Endothelial cell of umbilical vein (primary cell): ENCODE results near the gene CACNG4. TPM values are rescaled to one million over a fixed set of nuclear protein-coding genes. Genes with fewer than 3 reads are reported as not detected.

ENCODE experiments used
- BruUV-seq: library from RNA; stranded (reverse); fragments of 400-500 nt; replicated peaks from 2 replicates; lab custom pipeline; 2021; lab: Mats Ljungman, UMichigan
- CTCF ChIA-PET: fragments of 300-600, 350-600 bp; sonication (Branson Sonifier 250); formaldehyde crosslinking; loops from one replicate; lab custom pipeline; 2021; ENCODE audit warnings: antibody characterized with exemption, inconsistent platforms; lab: Charles Lee
- POLR2A ChIA-PET: fragments of 300-600, 350-600 bp; sonication (Branson Sonifier 250); formaldehyde crosslinking; loops from one replicate; lab custom pipeline; 2021; ENCODE audit warnings: antibody characterized with exemption, inconsistent platforms; lab: Charles Lee
- DNase-seq: peaks from one replicate; pipeline ENCODE4 v3.0.0-alpha.2; 2011; ENCODE audit warnings: low read depth, low spot score
- FAIRE-seq: peaks from 2 replicates; lab custom pipeline; 2011; peaks lifted over from hg19 to GRCh38; lab: Jason Lieb, UNC
- H2AFZ ChIP-seq: 2 replicates; pipeline ENCODE4 v1.6.0; 2012; ENCODE audit warnings: low read depth, low read length, control low read depth, inconsistent platforms
- H3K27ac ChIP-seq: 2 replicates; pipeline ENCODE4 v1.5.1; 2011; ENCODE audit warnings: low read depth, mild to moderate bottlenecking, control low read depth, low read length, moderate library complexity; ENCODE audit not compliant: insufficient read depth
- H3K27me3 ChIP-seq, 2 experiments: 2 replicates each; pipeline versions ENCODE4 v1.6.0 to v1.6.1; 2011; ENCODE audit warnings: low read length in 2 of 2, mixed read lengths in 1 of 2; ENCODE audit not compliant: control insufficient read depth in 2 of 2, insufficient read depth in 2 of 2
- H3K36me3 ChIP-seq, 2 experiments: 2 replicates in 1 of 2; 3 replicates in 1 of 2; pipeline ENCODE4 v1.5.1; 2011; ENCODE audit warnings: low read length in 2 of 2, mild to moderate bottlenecking in 1 of 2, moderate library complexity in 1 of 2; ENCODE audit not compliant: control insufficient read depth in 2 of 2, insufficient read depth in 2 of 2; ENCODE audit errors: extremely low read depth in 1 of 2
- H3K4me1 ChIP-seq: 3 replicates; pipeline ENCODE4 v1.5.1; 2011; ENCODE audit warnings: mild to moderate bottlenecking, low read length; ENCODE audit not compliant: control insufficient read depth, insufficient read depth; ENCODE audit errors: extremely low read depth
- H3K4me2 ChIP-seq: 2 replicates; pipeline ENCODE4 v1.6.1; 2011; ENCODE audit warnings: low read length, control low read depth, mixed read lengths; ENCODE audit not compliant: insufficient read depth
- H3K4me3 ChIP-seq, 3 experiments: fragments of 200-600 bp in 1 of 3; sonication (generic), shearing (Covaris generic) in 1 of 3; replicated peaks in 1 of 3; 2 replicates each; pipeline ENCODE4 v1.5.1; 2011 to 2016; ENCODE audit warnings: control low read depth in 3 of 3, low read length in 3 of 3, mild to moderate bottlenecking in 2 of 3, inconsistent platforms in 1 of 3, low read depth in 1 of 3, moderate library complexity in 1 of 3; ENCODE audit not compliant: insufficient read depth in 1 of 3
- H3K79me2 ChIP-seq: 2 replicates; pipeline ENCODE4 v1.6.0; 2012; ENCODE audit warnings: low read length, inconsistent platforms; ENCODE audit not compliant: control insufficient read depth, insufficient read depth
- H3K9ac ChIP-seq: replicated peaks from 2 replicates; pipeline ENCODE3; 2011; ENCODE audit warnings: low read length, control low read depth; ENCODE audit not compliant: insufficient read depth; ENCODE audit errors: extremely low read depth
- H3K9me1 ChIP-seq: replicated peaks from 3 replicates; pipeline ENCODE4 v1.6.0; 2011; ENCODE audit warnings: mild to moderate bottlenecking, low read length; ENCODE audit not compliant: control insufficient read depth, insufficient read depth; ENCODE audit errors: extremely low read depth
- H3K9me3 ChIP-seq: replicated peaks from 2 replicates; pipeline ENCODE4 v1.5.1; 2012; ENCODE audit warnings: low read length, inconsistent platforms; ENCODE audit not compliant: control insufficient read depth, insufficient read depth
- H4K20me1 ChIP-seq: replicated peaks from 2 replicates; pipeline ENCODE3; 2011; ENCODE audit warnings: mild to moderate bottlenecking, low read length; ENCODE audit not compliant: control insufficient read depth, insufficient read depth; ENCODE audit errors: extremely low read depth
- EZH2 ChIP-seq: IDR thresholded peaks from 2 replicates; pipeline ENCODE4 v1.6.1; 2012; ENCODE audit warnings: borderline replicate concordance, low read depth, mild to moderate bottlenecking, moderate library complexity, low read length, inconsistent platforms; ENCODE audit not compliant: severe bottlenecking
- FOS ChIP-seq: IDR thresholded peaks from 2 replicates; pipeline ENCODE4 v1.6.1; 2011; ENCODE audit warnings: mild to moderate bottlenecking, low read length, moderate library complexity, borderline replicate concordance; ENCODE audit not compliant: insufficient read depth
- GATA2 ChIP-seq: IDR thresholded peaks from 2 replicates; pipeline ENCODE4 v1.7.0; 2011; ENCODE audit warnings: low read depth, mild to moderate bottlenecking, moderate library complexity, mixed read lengths, low read length; ENCODE audit not compliant: insufficient read length, insufficient read depth
- JUN ChIP-seq: IDR thresholded peaks from 2 replicates; pipeline ENCODE4 v1.6.1; 2011; ENCODE audit warnings: borderline replicate concordance, low read depth; ENCODE audit not compliant: insufficient read length, insufficient read depth
- MYC ChIP-seq: IDR thresholded peaks from one replicate; pipeline ENCODE4 v1.6.1; 2011; ENCODE audit warnings: mild to moderate bottlenecking, low read depth, low read length
- POLR2A ChIP-seq: IDR thresholded peaks from 2 replicates; pipeline ENCODE4 v1.6.1; 2012; ENCODE audit warnings: low read depth, mild to moderate bottlenecking, control low read depth, low read length
- POLR2AphosphoS5 ChIP-seq: IDR thresholded peaks from 2 replicates; pipeline ENCODE4 v1.6.1; 2012; ENCODE audit warnings: low read depth, mild to moderate bottlenecking, control low read depth, low read length, moderate library complexity; ENCODE audit not compliant: insufficient read depth
- dilution Hi-C: fragments of 300-500 bp; cut with MboI; formaldehyde crosslinking; loops from one replicate; pipeline ENCODE4 v1.15.0; 2019; ENCODE audit warnings: low sequenced_read_pairs; ENCODE audit not compliant: extremely low pct_ligation_motif_present
- intact Hi-C: fragments of 100-400 bp; cut with micrococcal nuclease; formaldehyde crosslinking; loops from one replicate; pipeline ENCODE4 v1.10.0; 2022
- polyA plus RNA-seq, 4 experiments: library from polyadenylated mRNA; depleted of rRNA in 3 of 4; stranded (reverse) in 3 of 4; unstranded in 1 of 4; fragments of >200 nt; gene quantifications; 2 replicates each; pipeline versions ENCODE4 v1.2.1 to v1.2.3, GENCODE V29; 2011 to 2012; ENCODE audit warnings: missing spikeins in 1 of 4
- total RNA-seq: library from RNA; stranded (reverse); gene quantifications from 2 replicates; pipeline ENCODE4 v1.2.3, GENCODE V29; 2021
- TF ChIP-seq, protein P1 (sequence below), 2 donors: IDR thresholded peaks; 1 replicate in 1 of 2; 2 replicates in 1 of 2; pipeline ENCODE4 v1.5.1; 2011; ENCODE audit warnings: low read length in 2 of 2, mild to moderate bottlenecking in 2 of 2, moderate library complexity in 2 of 2, control low read depth in 1 of 2, inconsistent platforms in 1 of 2, low read depth in 1 of 2; ENCODE audit not compliant: insufficient read depth in 1 of 2; ENCODE audit errors: extremely low read depth in 1 of 2
- TF ChIP-seq, protein P2 (sequence below): IDR thresholded peaks from 2 replicates; pipeline ENCODE4 v1.6.1; 2011; ENCODE audit not compliant: insufficient read depth, insufficient read length

CACNG4 gene
- total and polyA plus RNA-seq, 2 donors (not counting 3 experiments of a cell fraction or from before 2014, with no cell fraction given) = not detected

DNA sequence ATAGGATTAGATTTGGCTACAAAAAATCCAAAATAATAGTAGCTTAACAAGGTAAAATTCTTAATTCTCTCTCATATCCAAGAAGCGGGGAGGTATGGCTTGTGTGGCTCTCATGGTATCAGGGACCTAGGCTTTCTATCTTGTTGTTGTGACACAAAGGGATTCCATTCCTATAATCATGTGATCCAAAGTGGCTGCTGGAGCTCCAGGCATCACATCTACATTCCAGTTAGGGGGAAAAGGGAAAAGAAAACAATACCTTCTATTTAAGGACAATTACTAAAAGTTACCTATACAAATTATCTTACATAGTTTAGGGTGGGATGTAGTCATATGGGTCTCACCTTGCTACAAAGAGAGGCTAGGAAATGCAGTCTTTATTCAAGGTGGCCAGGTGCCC is 47.6 kb upstream of the CACNG4 start:
- intact Hi-C loops = no loop called here
- no peak overlapping the region for H3K4me2 ChIP-seq
- no TSS peak for BruUV-seq
- H3K9me3 ChIP-seq = no peaks in the 10 kb centered on the region
- FAIRE-seq (no peak), DNase-seq (no peak)
- ChIA-PET POLR2A (no interaction called here), CTCF (interaction anchor here (1.1 to 1.4 kb wide), 2 partner anchors 17 to 32 kb away, joined by 3 to 4 read pairs; no protein-coding TSS in a partner anchor)
- dilution Hi-C loops = no loop called here
- H3K27me3 ChIP-seq = peaks cover 0 to 2% of the 10 kb centered on the region in 2 experiments
- H3K9ac ChIP-seq = no peak overlapping the region
- no peak overlapping the region for H3K27ac ChIP-seq
- no peaks in the 10 kb centered on the region for H3K79me2 ChIP-seq
- no peak overlapping the region for H2AFZ ChIP-seq
- no peak overlapping the region for H3K4me3 ChIP-seq
- TF ChIP-seq FOS (no peak), POLR2AphosphoS5 (no peak), POLR2A (no peak)
- TF ChIP-seq, protein P1, sequence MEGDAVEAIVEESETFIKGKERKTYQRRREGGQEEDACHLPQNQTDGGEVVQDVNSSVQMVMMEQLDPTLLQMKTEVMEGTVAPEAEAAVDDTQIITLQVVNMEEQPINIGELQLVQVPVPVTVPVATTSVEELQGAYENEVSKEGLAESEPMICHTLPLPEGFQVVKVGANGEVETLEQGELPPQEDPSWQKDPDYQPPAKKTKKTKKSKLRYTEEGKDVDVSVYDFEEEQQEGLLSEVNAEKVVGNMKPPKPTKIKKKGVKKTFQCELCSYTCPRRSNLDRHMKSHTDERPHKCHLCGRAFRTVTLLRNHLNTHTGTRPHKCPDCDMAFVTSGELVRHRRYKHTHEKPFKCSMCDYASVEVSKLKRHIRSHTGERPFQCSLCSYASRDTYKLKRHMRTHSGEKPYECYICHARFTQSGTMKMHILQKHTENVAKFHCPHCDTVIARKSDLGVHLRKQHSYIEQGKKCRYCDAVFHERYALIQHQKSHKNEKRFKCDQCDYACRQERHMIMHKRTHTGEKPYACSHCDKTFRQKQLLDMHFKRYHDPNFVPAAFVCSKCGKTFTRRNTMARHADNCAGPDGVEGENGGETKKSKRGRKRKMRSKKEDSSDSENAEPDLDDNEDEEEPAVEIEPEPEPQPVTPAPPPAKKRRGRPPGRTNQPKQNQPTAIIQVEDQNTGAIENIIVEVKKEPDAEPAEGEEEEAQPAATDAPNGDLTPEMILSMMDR (IDR thresholded peaks at IDR 0.05; ENCODE audit: extremely low read depth in 1 of 2, insufficient read depth in 1 of 2, low read depth in 1 of 2, low read length in 2 of 2) = no peak
- no peaks in the 10 kb centered on the region for H4K20me1 ChIP-seq
- no peaks in the 10 kb centered on the region for H3K9me1 ChIP-seq
- no peaks in the 10 kb centered on the region for H3K36me3 ChIP-seq
- H3K4me1 ChIP-seq = no peaks in the 10 kb centered on the region

DNA sequence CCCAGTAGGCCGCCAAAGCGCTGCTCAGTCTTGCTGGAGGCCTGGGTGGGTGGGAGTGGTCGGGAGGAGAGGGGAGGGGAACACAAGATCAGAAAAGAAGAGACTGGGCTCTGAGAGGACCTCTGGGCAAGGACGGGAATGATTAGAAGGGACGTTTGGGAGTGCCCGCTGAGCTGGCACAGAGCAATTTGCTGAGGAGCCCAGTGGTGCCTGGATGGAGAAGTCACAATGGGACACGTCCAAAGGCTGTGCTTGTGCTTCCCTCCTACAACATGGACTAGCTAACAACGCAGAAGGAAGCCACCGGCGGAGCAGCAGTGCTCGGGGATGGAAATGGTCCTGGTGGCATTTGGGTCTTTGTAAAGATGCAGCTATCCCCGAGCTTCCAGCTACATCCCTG is 45.6 kb upstream of the CACNG4 start:
- H3K4me2 ChIP-seq = no peak overlapping the region
- H3K9me3 ChIP-seq = no peaks in the 10 kb centered on the region
- no TSS peak for BruUV-seq
- H3K9me1 ChIP-seq = no peaks in the 10 kb centered on the region
- no peaks in the 10 kb centered on the region for H4K20me1 ChIP-seq
- no peak overlapping the region for H3K27ac ChIP-seq
- TF ChIP-seq JUN (no peak), EZH2 (no peak), POLR2AphosphoS5 (no peak), POLR2A (no peak), GATA2 (no peak), MYC (no peak), FOS (no peak)
- TF ChIP-seq, protein P1 (IDR thresholded peaks at IDR 0.05; ENCODE audit: extremely low read depth in 1 of 2, insufficient read depth in 1 of 2, low read depth in 1 of 2, low read length in 2 of 2) = no peak
- TF ChIP-seq, protein P2, sequence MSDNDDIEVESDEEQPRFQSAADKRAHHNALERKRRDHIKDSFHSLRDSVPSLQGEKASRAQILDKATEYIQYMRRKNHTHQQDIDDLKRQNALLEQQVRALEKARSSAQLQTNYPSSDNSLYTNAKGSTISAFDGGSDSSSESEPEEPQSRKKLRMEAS = no peak
- H3K27me3 ChIP-seq = peaks cover 0 to 2% of the 10 kb centered on the region in 2 experiments
- H3K9ac ChIP-seq = no peak overlapping the region
- intact Hi-C loops = no loop called here
- no peaks in the 10 kb centered on the region for H3K4me1 ChIP-seq
- no peak for FAIRE-seq
- ChIA-PET POLR2A (no interaction called here), CTCF (interaction anchor here (1.5 kb wide), 1 partner anchor 14 kb away, joined by 6 read pairs; no protein-coding TSS in a partner anchor)
- H2AFZ ChIP-seq = no peak overlapping the region
- dilution Hi-C loops = no loop called here
- H3K36me3 ChIP-seq = no peaks in the 10 kb centered on the region
- no peak overlapping the region for H3K4me3 ChIP-seq
- DNase-seq = no peak
- no peaks in the 10 kb centered on the region for H3K79me2 ChIP-seq
